GM12878 (cell line): ENCODE measurements around the gene FSTL1. TPM values are rescaled to one million over a fixed set of nuclear protein-coding genes. Genes with fewer than 3 reads are reported as not detected.

ENCODE experiments used
- ATAC-seq: fragments of 200-7000 bp; cut with Tn5 transposase; 3 replicates; pipeline ENCODE4 v1.9.1; 2020; ENCODE audit warnings: mild to moderate bottlenecking, moderate library complexity
- BruUV-seq: library from RNA; stranded (reverse); fragments of 400-500 nt; replicated peaks from 2 replicates; lab custom pipeline; 2021; lab: Mats Ljungman, UMichigan
- CTCF ChIA-PET: fragments of 300-600 bp; sonication (Branson Sonifier 250); formaldehyde crosslinking; extraction: SDS; loops from one replicate; lab custom pipeline; 2021; ENCODE audit warnings: inconsistent platforms; lab: Yijun Ruan, JAX
- POLR2A ChIA-PET: fragments of 350-600 bp; formaldehyde crosslinking; extraction: SDS; loops from one replicate; lab custom pipeline; 2021; ENCODE audit warnings: inconsistent platforms; lab: Charles Lee
- RAD21 ChIA-PET: fragments of 300-600 bp; sonication (Branson Sonifier 250); formaldehyde crosslinking; loops from one replicate; lab custom pipeline; 2023; ENCODE audit warnings: antibody characterized with exemption; ENCODE audit not compliant: unreplicated experiment; lab: Charles Lee
- SMC1A ChIA-PET: fragments of 300-600 bp; sonication (Branson Sonifier 250); formaldehyde crosslinking; loops from one replicate; lab custom pipeline; 2023; ENCODE audit not compliant: unreplicated experiment, uncharacterized antibody; lab: Charles Lee
- DNase-seq: peaks from one replicate; pipeline ENCODE4 v3.0.0-alpha.2; 2011; ENCODE audit warnings: low read depth, low spot score
- FAIRE-seq: peaks from 3 replicates; lab custom pipeline; 2011; peaks lifted over from hg19 to GRCh38; lab: Jason Lieb, UNC
- H2AFZ ChIP-seq: 2 replicates; pipeline ENCODE4 v1.6.0; 2011; ENCODE audit warnings: low read depth, low read length, control low read depth; ENCODE audit not compliant: control insufficient read depth
- H3K27ac ChIP-seq: 2 replicates; pipeline ENCODE4 v1.5.1; 2011; ENCODE audit warnings: control low read depth; ENCODE audit not compliant: control insufficient read depth, insufficient read depth
- H3K27me3 ChIP-seq, 2 experiments: replicated peaks in 1 of 2; 2 replicates each; pipeline versions ENCODE4 v1.6.0 to v1.6.1; 2011; ENCODE audit warnings: low read length in 1 of 2; ENCODE audit not compliant: control insufficient read depth in 2 of 2, insufficient read depth in 2 of 2
- H3K36me3 ChIP-seq, 2 experiments: 2 replicates each; pipeline ENCODE4 v1.5.1; 2011; ENCODE audit warnings: low read length in 1 of 2; ENCODE audit not compliant: control insufficient read depth in 2 of 2, insufficient read depth in 2 of 2
- H3K4me1 ChIP-seq: 2 replicates; pipeline ENCODE4 v1.6.1; 2011; ENCODE audit warnings: mild to moderate bottlenecking, low read length, moderate library complexity, mixed read lengths; ENCODE audit not compliant: control insufficient read depth, insufficient read depth
- H3K4me2 ChIP-seq: 2 replicates; pipeline ENCODE4 v1.6.0; 2011; ENCODE audit warnings: control low read depth; ENCODE audit not compliant: control insufficient read depth, insufficient read depth
- H3K4me3 ChIP-seq: fragments of 200-600 bp; sonication (generic); 2 replicates; pipeline ENCODE4 v1.5.1; 2016
- H3K79me2 ChIP-seq: 2 replicates; pipeline ENCODE4 v1.6.0; 2011; ENCODE audit warnings: low read length; ENCODE audit not compliant: control insufficient read depth, insufficient read depth
- H3K9ac ChIP-seq: 2 replicates; pipeline ENCODE4 v1.8.0; 2011; ENCODE audit warnings: low read length, control low read depth, mixed read lengths; ENCODE audit not compliant: control insufficient read depth, insufficient read depth
- H3K9me3 ChIP-seq: replicated peaks from 3 replicates; pipeline ENCODE4 v1.5.1; 2011; ENCODE audit warnings: mild to moderate bottlenecking, low read length; ENCODE audit not compliant: control insufficient read depth, insufficient read depth
- H4K20me1 ChIP-seq: 2 replicates; pipeline ENCODE4 v1.6.0; 2011; ENCODE audit not compliant: control insufficient read depth, insufficient read depth
- ASH2L ChIP-seq: fragments of 300-600, 200-600 bp; sonication (generic); IDR thresholded peaks from 2 replicates; pipeline ENCODE4 v1.6.1; 2017; ENCODE audit warnings: low read depth, mild to moderate bottlenecking, borderline replicate concordance
- BMI1 ChIP-seq: fragments of 450-650 bp; IDR thresholded peaks from 2 replicates; pipeline ENCODE4 v1.6.1; 2016; ENCODE audit warnings: mild to moderate bottlenecking, moderate library complexity, borderline replicate concordance
- CBX3 ChIP-seq: fragments of 200-600 bp; sonication (generic); IDR thresholded peaks from 2 replicates; pipeline ENCODE4 v1.6.1; 2016; ENCODE audit warnings: low read depth, borderline replicate concordance
- CHD1 ChIP-seq: IDR thresholded peaks from 2 replicates; pipeline ENCODE4 v1.6.1; 2012; ENCODE audit warnings: low read depth, low read length, improper control_type of control experiment
- EZH2 ChIP-seq: IDR thresholded peaks from 2 replicates; pipeline ENCODE4 v1.6.1; 2012; ENCODE audit warnings: low read depth, mild to moderate bottlenecking, control low read depth, inconsistent platforms, low read length, borderline replicate concordance; ENCODE audit not compliant: control insufficient read depth
- KDM1A ChIP-seq: fragments of 200-600 bp; sonication (generic); IDR thresholded peaks from 2 replicates; pipeline ENCODE4 v1.6.1; 2016; ENCODE audit warnings: borderline replicate concordance
- RAD51 ChIP-seq: fragments of 450-650 bp; IDR thresholded peaks from 2 replicates; pipeline ENCODE4 v1.6.1; 2016; ENCODE audit warnings: moderate library complexity, mild to moderate bottlenecking, inconsistent platforms
- RCOR1 ChIP-seq: conservative IDR thresholded peaks from 2 replicates; pipeline ENCODE4 v1.6.1; 2012; ENCODE audit warnings: low read depth, low read length, improper control_type of control experiment
- RFX5 ChIP-seq: IDR thresholded peaks from 2 replicates; pipeline ENCODE4 v1.6.1; 2011; ENCODE audit warnings: low read depth, low read length, improper control_type of control experiment
- ZNF24 ChIP-seq: fragments of 450-650 bp; IDR thresholded peaks from 2 replicates; pipeline ENCODE4 v1.6.1; 2017; ENCODE audit warnings: antibody characterized with exemption, mild to moderate bottlenecking
- WGBS: methylation state at CpG from one replicate; pipeline ENCODE4 v1.1.6; 2016; ENCODE audit warnings: low lambda C conversion rate; ENCODE audit not compliant: insufficient replicate concordance, insufficient coverage; ENCODE audit errors: missing lambda C conversion rate; 5-methylcytosine and 5-hydroxymethylcytosine counted together
- in situ Hi-C: fragments of 300-500 bp; cut with MboI; formaldehyde crosslinking; loops from 9 replicates; pipeline ENCODE4 v1.14.3; 2018; ENCODE audit warnings: mixed read lengths
- intact Hi-C: fragments of 100-400 bp; cut with micrococcal nuclease; formaldehyde crosslinking; loops from one replicate; pipeline ENCODE4 v1.14.2; 2022; ENCODE audit not compliant: unreplicated experiment
- polyA plus RNA-seq, 11 experiments: library from polyadenylated mRNA; depleted of rRNA in 4 of 11; unstranded in 6 of 11; stranded (reverse) in 5 of 11; fragments of >200 nt; fragmentation: Nextera tagmentation in 4 of 11; fragmentation: Illumina TruSeq in 1 of 11; extraction: Ambion mirVana in 4 of 11; extraction: Trizol in 1 of 11; gene quantifications; 1 replicate in 1 of 11; 2 replicates in 10 of 11; pipeline versions ENCODE4 v1.2.1 to v1.2.3, GENCODE V29; 2011 to 2016; ENCODE audit warnings: inconsistent platforms in 2 of 11, missing spikeins in 2 of 11, low read depth in 1 of 11
- total RNA-seq, 4 experiments: library from RNA; depleted of rRNA in 3 of 4; stranded (reverse); fragments of >200 nt in 3 of 4; fragmentation: Illumina TruSeq in 1 of 4; extraction: Trizol in 1 of 4; gene quantifications; 2 replicates each; pipeline versions ENCODE4 v1.2.1 to v1.2.3, GENCODE V29; 2013 to 2021

FSTL1 gene
- total and polyA plus RNA-seq, 10 of the 15 experiments (the other 5 are each of a cell fraction or from before 2014, with no cell fraction given) = 0.06 to 1.7 (median 0.32) TPM; not detected in 4

- H3K27ac ChIP-seq = no peak overlapping the region
- no peaks in the 10 kb centered on the region for H3K4me1 ChIP-seq
- POLR2A ChIA-PET = no interaction called here
- no peak for TF ChIP-seq RFX5
- TF ChIP-seq ZNF24 = no peak
- no peak for TF ChIP-seq RAD51
- TF ChIP-seq CBX3 = no peak
- no peak overlapping the region for H2AFZ ChIP-seq
- no peaks in the 10 kb centered on the region for H4K20me1 ChIP-seq
- no peaks in the 10 kb centered on the region for H3K9me3 ChIP-seq
- no peak overlapping the region for H3K9ac ChIP-seq
- SMC1A ChIA-PET = no interaction called here
- BruUV-seq = no TSS peak
- RAD21 ChIA-PET = no interaction called here
- no peak for ATAC-seq
- no peaks in the 10 kb centered on the region for H3K79me2 ChIP-seq
- H3K36me3 ChIP-seq = no peaks in the 10 kb centered on the region
- WGBS = 17% methylated on average over 3 of the region's 3 CpGs
- CTCF ChIA-PET = no interaction called here
- H3K4me2 ChIP-seq = no peak overlapping the region
- H3K27me3 ChIP-seq = peaks cover 0 to 2% of the 10 kb centered on the region in 2 experiments; a peak in 1 of 4 replicates
- in situ Hi-C loops (no loop called here), intact Hi-C loops (no loop called here)
- DNase-seq = no peak
- H3K4me3 ChIP-seq = no peak overlapping the region
- FAIRE-seq = no peak
These were observed 10.0 kb downstream of the FSTL1 start for GRCh38 chr3:120440762-120441161.

- DNase-seq (no peak), FAIRE-seq (no peak)
- ChIA-PET POLR2A (no interaction called here), CTCF (no interaction called here)
- no TSS peak for BruUV-seq
- Histone ChIP-seq H3K27ac (no peak overlapping the region), H4K20me1 (no peaks in the 10 kb centered on the region), H3K27me3 (peaks cover 0 to 2% of the 10 kb centered on the region in 2 experiments; a peak in 2 of 4 replicates), H3K36me3 (no peaks in the 10 kb centered on the region), H3K4me3 (no peak overlapping the region), H3K4me1 (no peaks in the 10 kb centered on the region)
- intact Hi-C loops = no loop called here
- WGBS = 38% methylated on average over 5 of the region's 5 CpGs
- TF ChIP-seq EZH2 = no peak
- no peak for TF ChIP-seq BMI1
- no peak for TF ChIP-seq CHD1
- no peak for TF ChIP-seq ASH2L
- no peak for TF ChIP-seq RCOR1
- no peak for TF ChIP-seq KDM1A
- TF ChIP-seq, all 136 proteins: peak for 0
- RAD21 ChIA-PET = interaction anchor here (1.2 kb wide), 1 partner anchor 355 kb away, joined by 3 read pairs; no protein-coding TSS in a partner anchor
- SMC1A ChIA-PET = no interaction called here
- no peak overlapping the region for H3K9ac ChIP-seq
- no peak overlapping the region for H2AFZ ChIP-seq
- no peak for ATAC-seq
- no peaks in the 10 kb centered on the region for H3K79me2 ChIP-seq
- no peak overlapping the region for H3K4me2 ChIP-seq
- no peaks in the 10 kb centered on the region for H3K9me3 ChIP-seq
- in situ Hi-C loops = no loop called here
These were observed 10.6 kb downstream of the FSTL1 start for GRCh38 chr3:120440001-120440703.
